GM21515 (cell line): ENCODE measurements around the gene PIGU.

Experiments used
- ATAC-seq: cut with Tn5 transposase; IDR thresholded peaks from one replicate; pipeline ENCODE4 v1.9.1; 2021; ENCODE audit not compliant: unreplicated experiment

Gene PIGU

DNA sequence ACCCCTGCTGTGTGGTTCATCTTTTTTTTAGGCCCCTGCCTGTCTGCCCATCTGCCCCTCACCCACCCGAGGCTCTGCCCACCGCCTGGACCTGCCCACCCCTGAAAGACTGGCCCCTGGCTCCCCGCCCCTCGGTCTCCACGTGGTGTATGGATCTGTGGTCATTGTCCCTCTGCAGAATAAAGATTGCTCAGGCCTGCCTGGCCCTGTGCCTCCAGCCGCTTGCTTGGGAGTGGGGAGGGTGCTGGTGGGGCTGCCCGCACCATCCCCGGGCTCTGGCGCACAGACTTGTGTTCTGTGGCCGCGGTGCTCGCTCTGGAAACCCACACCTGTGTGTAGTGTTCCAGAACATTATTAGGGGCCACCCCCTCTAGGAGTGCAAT is 116.8 kb downstream of the PIGU start:
- no peak for ATAC-seq

DNA sequence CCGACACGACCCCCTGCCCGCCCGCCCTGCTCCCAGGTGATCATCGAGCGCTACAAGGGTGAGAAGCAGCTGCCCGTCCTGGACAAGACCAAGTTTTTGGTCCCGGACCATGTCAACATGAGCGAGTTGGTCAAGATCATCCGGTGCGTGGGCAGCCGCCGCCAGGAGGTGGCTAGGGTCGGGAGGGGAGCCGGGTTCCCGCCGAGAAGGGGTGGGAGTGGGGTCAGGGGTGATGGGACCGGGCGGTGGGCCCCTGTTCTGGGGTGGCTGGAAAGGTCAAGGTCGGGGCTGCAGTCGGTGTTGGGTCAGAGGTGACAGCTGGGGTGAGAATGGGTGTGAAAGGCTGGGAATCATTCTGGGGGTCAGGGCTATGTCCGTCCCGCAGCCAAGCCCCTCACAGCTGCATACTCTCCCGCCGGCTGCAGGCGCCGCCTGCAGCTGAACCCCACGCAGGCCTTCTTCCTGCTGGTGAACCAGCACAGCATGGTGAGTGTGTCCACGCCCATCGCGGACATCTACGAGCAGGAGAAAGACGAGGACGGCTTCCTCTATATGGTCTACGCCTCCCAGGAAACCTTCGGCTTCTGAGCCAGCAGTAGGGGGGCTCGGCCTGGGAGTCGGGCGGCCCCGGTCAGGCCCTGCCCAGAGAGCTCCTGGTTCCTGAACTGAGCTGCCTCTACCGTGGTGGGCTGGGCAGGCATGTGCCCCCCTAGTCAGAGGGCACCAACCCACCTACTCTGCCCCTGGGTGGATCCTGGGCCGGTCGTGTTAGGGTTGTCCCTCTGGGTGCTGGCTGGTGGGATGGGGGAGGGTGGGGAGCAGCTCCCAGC is 117.4 kb downstream of the PIGU start:
- ATAC-seq: no peak

DNA sequence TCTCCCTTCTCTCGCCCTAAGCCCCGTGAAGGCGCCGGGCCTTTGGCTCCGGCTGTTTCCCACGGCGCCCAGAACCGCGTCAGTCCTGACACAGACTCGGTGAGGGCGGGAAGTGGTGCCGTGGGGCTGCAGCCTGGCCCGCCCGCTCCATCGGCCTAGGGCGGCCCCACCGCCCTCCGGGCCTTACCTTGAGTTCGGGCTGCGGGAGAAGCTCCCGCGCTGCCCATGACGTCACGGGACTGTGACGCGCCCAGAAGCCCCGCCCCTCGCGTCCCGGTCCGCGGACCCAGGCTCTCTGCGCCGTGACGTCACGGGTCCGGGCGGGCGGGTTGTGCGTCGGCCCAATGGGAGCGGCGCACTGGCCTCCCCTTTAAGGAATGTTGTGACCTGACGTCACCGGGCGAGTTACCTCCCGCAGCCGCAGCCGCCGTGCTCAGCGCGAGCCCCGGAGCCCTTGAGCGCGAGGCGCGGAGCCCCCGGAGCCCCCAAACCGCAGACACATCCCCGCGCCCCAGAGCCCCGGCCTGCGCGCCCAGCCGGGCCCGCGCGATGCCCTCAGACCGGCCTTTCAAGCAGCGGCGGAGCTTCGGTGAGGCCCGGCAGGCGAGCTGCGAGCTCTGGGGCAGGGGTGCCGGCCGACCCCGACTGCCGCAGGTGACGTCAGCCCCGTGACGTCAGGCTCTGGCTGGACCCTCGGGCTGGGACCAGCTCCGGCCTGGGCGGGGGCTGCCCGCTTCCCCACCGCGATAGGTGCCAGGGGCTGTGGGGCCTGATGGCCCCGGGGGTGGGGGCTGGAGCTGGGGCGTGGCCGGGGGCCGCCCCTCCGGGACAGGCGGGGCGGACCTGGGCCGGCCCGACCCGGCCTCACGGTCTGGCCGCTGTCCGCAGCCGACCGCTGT is 118.3 kb downstream of the PIGU start, which contains the start of gene MAP1LC3A:
Gene MAP1LC3A, plus strand, starts transcription at position 399 of the 899 bp plus-strand sequence. Its CDS starts 151 bp downstream, at position 550.
- ATAC-seq: no peak

DNA sequence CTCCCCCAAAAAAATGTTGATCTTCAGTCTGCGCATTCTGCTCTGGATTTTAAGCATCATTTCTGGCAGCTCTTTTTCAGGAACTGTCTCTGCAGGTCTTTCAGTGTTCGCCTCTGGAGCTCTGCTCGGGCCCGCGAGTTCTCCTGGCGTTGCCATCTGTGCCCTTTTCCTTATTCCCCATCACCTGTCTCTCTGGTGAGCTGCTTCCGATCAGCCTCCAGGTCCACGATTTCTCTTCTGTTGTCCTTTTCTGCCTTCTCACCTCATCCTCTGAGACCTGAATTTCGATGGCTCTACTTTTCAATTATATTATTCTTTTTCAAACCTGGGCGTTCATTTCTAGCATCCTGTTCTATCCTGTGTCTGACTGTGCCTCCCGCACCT is 119.0 kb downstream of the PIGU start:
- ATAC-seq: no peak

DNA sequence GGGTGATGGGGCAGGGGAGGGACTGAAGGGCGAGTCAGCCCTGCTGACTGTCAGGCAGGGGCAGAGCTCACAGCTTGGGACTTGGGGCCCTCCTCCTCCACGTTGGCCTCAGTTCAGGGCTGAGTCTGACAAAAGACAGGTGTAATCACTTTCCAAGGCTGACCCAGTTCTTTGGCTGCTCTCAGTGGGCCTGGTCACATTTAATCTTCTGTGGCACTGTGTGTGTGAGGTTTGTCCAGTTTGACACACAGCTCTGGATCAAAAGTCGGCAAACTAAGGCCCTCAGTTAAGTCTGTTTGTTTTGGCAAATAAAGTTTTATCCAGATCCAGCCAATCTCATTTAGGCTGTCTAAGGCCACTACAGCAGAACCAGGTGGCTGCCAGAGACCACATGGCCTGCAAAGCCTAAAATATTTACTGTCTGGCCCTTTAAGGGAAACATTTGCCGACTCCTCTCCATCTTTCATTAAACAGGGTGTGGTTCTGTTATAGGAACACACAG is 123.5 kb downstream of the PIGU start:
- ATAC-seq: no peak

DNA sequence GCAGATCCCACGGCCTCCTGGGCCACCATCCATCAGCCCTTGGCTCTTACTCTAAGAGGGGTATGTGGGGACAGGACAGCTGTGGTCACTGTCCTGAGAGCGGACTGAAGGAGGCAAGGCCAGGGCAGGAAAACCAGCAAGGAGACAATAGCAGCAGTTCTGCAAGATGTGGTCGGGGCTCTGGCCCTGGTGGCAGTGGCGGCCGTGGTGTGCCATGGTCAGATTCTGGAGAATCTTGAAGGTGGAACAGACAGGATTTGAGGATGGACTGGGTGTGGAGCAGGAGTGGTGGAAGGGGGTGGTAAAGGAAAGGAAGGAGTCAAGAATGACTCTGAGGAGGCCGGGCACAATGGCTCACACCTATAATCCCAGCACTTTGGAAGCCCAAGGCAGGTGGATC is 124.3 kb downstream of the PIGU start:
- no peak for ATAC-seq

DNA sequence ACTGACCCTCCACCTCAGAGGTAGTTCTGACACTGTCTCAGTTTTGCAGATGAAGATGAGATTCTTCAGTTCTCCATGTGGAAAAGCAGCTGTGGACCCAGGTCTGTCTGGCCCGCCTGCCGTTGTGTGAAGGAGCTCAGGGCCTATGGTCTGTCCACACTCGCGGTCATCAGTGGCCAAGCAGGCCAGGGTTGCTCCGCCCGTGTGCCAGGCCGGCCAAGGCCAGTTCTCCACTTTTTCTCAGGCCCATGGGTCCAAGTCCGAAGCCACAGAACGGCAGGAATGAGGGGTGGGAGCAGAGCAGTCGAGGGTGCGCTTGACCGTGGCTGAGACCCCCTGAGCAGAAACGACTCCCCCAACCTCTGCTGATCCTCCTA is 127.0 kb downstream of the PIGU start:
- no peak for ATAC-seq

DNA sequence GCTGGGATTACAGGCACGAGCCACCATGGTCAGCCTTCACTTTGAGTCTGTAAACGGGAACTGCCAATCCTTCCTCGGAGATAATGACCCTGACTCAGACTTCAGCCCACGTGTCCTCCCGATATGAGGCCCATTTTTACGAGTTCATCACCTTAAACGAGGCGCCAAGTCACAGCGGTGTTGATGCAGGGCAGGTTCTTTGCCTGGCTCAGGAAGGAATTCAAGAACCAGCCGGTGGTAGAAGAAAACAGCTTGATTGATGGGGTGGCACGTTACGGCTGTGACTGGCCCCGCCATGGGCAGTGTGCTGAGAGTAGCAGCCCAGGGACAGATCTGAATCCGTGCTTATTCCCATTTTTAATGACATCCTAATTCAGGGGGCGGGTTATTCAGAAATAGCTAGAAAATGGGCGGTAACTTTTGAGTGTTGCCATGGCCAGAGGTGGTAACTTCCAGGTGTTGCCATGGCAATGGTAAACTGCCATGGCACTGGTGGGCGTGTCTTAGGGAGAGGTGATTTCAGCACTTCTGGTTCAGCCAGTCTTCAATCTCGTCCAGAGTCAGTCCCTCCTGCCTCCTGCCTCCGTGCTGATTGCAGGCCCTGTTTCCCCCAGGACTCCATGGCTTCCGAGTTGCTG is 127.5 kb downstream of the PIGU start:
- ATAC-seq: no peak

DNA sequence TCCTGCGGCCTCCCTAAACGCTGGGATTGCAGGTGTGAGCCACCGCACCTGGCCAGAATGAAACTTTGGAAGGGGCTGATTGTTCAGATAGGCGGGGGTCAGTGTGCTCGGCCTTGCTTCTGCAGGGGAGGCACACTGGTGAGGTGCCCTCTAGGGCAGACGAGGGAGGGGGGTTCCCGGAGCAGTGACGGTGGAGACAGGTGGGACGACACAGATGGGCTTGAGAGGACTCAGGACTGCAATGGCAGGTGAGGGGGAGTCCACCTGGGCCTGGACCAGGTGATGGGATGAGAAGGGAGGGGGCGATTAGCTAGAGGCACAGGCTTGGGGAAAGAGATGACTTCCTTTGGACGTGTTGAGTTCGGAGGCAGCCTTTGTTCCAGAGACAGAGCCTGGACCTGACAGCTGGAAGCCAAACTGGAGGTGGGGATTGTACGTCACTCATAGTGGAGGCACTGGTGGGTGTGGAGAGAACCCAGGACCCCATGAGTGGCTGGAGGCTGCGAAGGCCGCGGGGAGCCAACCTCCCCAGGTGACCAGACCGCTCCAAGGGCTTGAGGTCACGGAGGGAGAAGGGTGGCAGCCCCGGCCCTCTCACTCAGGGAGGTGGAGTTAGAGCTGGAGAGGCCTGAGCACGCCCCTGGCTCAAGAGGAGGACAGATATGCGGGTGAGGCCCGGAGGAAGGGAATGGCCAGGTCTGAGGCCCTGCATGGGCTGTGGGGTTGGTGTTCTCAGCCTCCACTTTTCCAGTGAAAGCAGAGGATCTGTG is 128.9 kb downstream of the PIGU start:
- ATAC-seq: no peak

DNA sequence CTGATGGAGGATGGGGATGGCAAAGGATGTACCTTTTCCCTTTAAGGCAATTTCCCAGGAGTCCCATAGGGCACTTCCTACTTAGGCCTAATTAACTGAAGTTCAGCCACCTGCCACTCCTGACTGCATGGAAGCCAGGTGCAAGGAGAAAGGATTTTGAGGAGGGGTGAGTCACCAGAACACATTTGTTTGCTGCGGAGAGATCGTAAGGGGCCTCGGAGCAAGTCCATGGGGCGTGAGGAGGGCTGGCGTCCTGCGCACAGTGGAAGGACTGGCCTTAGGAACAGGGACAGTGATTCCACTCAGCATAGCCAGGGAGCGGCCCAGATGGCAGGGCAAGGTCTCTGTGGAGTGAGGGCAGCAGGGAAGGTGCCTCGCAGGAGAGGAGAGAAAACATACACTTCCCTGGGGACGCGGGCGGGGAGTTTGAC is 130.1 kb downstream of the PIGU start:
- ATAC-seq: no peak

DNA sequence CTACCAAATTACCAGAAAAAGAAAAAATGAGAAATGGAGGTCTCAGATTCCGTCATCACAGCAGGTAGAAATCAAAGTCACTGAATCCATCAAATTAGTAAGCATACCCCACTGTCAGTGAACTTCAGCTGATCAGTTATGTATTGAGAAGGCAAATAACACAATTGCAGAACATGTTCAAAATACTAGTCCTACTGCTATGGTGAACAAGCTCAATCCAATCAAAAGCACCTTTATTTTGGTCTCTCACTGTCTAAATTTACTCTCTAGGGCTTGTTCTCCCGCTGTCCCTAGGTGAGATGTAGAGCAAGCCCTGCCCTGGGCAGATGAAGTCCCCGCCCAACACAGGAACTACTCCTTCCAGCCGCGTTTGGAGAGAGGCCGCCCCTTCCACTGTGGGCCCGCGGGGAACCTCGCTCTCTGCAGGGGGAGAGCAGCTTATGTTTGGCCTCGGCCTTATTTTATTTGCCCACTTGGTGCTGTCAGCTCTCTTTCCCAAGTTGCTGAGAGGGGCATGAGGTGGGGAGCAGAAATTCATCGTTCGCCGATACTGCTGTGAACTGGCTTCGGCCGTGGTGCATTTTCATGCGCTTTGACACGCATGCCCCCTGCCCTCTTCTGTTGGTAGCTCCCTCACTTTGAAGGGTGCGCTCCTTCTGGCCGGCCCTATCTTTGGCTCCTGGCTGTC is 132.6 kb downstream of the PIGU start:
- no peak for ATAC-seq

DNA sequence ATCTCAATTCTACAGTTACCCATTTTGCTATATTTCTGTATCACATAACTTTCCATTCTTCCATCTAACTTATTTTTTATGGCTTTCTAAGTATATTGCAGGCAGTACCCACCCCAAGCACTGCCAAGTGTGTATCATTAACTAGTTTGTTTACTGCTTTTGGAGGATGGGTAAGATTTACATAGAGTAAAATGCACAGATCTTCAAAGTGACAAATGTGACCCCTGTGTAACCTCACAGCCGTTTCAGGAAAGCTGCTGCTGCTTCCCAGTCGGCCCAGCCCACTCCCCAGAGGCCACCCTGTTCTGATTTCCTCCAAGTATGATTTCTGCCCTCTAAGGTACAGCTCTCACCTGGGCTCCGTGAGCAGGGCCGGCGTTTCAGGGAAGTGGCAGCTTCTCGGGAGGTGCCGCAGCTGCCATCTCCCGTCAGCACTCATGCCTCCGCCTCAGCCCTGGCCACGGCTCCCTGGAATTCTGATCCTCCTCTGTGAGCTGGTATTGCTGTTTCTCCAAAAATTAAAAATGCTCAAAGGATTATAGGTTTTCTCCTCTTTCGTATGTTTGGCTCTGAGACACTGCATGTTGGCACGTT is 133.3 kb downstream of the PIGU start:
- no peak for ATAC-seq

DNA sequence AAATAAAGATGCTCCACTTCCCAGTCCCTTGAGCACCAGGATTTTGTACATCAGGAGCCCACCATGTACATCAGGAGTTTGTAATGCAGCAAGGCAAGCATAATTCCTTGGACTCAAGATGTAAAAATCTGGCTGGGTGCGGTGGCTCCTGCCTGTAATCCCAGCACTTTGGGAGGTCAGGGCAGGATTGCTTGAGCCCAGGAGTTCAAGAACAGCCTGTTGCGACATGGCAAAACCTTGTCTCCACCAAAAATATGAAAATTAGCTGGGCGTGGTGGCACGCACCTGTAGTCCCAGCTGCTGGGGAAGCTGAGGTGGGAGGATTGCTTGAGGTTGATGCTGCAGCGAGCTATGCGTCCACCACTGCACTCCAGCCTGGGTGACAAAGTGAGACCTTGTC is 134.5 kb downstream of the PIGU start:
- ATAC-seq: no peak

DNA sequence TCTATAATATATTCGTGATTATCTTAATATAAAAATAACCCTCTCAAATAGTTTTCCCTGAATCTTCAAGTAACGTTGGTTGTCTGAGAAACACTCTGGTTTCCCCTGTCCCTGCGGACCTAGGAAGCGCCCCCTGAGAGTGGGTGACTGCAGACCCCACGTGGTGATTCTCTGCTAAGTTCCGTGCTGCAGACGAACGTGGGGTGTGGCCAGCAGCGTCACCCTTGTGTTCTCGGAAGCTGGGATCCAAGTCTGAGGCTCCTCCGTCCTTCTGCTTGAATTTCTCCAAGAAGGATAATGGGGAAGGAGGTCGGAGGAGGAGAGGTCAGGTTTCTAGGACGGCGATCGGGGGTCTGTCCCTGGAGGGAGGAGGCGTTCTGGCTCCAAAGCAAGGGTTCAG is 135.0 kb downstream of the PIGU start:
- ATAC-seq: no peak

DNA sequence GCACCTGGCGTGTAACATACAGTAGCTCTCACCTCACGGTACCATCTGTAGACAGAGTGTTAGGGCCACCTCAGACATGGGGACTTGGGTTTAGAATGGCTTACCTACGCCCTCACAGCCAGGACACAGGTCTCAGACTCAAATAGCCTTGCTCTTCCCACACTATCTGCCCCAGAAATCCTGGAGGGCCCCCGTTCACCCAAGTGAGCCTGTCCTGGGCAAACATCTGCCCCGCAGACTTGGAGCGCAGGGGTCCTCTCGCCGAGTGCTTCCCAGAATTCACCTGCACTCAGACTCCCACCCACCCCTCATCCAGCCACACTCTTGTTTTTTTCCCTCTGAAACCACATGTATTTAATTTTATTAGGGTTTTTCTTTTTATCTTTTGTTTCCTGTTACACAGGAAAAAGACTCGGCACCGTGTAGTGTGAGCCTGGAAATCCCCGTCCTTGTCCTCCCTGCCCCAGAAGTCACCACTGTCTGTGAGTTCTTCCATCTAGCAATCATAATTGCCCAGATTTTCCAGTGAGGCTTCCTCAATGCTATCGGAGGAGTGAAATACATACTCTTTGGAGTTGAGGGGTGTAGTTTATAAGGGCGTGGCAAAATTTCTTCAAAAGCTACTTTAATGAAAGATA is 135.5 kb downstream of the PIGU start:
- no peak for ATAC-seq

DNA sequence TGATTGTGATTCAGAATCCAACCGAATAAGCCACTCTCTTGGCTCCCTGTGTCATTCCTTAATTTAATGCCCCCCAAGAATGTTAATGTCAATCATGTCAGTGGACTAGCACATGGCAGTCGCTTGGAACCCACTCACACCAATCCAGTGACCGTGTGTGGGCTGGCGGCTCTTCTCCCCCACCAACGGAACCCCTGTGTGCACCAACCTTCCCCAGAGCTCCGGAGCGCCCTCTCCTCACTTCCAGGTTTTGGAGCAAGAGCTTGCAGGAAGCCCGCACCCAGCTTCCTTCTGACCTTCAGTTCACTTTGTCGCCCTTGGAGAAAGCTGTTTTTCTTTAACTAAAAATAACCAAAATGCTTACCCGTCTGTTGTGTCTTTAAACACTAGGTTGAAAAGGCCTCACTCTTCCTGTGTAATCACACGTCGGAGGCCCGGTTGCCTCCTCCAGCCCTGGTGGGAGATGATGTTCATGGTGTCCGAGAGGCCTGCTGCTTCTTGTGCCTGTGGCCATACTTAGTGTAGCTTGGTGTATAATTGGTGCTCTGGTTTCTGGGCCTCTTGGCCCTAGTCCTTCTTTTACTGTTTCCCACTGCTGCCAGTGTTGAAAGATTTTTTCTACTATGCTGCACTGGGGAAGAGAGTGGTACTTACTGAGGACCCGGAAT is 136.2 kb downstream of the PIGU start:
- ATAC-seq: no peak

DNA sequence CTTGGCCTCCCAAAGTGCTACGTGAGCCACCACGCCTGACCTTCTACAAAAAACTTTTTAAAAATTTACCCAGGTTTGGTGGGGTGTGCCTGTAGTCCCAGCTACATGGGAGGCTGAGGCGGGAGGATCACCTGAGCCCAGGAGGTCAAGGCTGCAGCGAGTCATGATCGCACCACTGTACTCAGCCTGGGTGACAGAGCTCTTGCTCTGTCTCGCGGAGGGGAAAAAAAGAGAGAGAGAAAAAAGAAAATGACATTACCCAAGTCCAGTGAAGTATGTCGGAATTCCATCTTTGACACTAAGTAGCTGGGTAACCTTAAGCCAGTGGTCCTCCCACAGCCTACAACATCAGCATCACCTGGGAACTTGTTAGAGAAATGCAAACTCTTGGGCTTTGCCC is 137.1 kb downstream of the PIGU start:
- ATAC-seq: no peak

DNA sequence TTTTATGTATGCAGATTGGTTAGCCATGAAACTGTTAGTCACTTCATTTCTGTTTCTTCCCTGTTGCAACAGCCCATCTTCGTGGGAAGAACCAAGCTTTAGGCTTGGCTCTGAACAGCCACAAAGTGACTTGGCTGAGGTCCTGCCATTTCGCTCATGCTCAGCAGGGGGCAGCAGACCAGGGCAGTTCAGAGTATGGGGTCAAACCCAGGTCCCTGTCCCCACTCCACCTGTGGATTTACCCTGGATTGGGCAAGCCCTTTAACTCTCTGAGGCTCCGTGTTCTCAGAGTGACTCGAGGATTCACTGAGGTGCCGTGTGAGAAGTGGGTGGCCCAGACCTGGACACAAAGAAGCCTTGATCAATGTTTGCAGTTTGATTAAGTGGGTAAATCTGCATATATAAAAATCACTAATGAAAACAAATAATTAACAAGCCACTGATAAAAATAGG is 138.2 kb downstream of the PIGU start:
- no peak for ATAC-seq

DNA sequence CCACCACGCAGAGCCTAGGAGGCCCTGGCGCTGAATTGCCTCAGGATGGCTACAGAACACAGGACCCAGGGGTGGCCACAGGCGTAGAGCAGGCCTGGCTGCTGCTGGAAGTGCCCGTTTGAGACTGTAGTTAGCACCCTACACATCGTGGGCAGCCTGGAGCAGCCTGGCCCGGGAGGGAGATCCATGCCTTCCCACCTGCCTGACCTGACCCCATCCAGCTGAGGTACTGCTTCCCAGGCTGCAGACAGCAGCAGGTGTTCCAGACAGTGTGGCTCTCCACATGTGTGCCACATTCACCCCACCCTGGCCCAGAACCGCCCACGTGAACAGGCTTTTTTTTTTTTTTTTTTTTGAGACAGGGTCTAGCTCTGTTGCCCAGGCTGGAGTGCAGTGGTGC is 139.2 kb downstream of the PIGU start:
- no peak for ATAC-seq
